Endothelial cell of umbilical vein (primary cell): ENCODE data around the gene NTRK2. TPM values are rescaled to one million over a fixed set of nuclear protein-coding genes. Genes with fewer than 3 reads are reported as not detected.

ENCODE experiments used
- BruUV-seq: library from RNA; stranded (reverse); fragments of 400-500 nt; replicated peaks from 2 replicates; lab custom pipeline; 2021; lab: Mats Ljungman, UMichigan
- CTCF ChIA-PET: fragments of 300-600, 350-600 bp; sonication (Branson Sonifier 250); formaldehyde crosslinking; loops from one replicate; lab custom pipeline; 2021; ENCODE audit warnings: antibody characterized with exemption, inconsistent platforms; lab: Charles Lee
- POLR2A ChIA-PET: fragments of 300-600, 350-600 bp; sonication (Branson Sonifier 250); formaldehyde crosslinking; loops from one replicate; lab custom pipeline; 2021; ENCODE audit warnings: antibody characterized with exemption, inconsistent platforms; lab: Charles Lee
- DNase-seq: peaks from one replicate; pipeline ENCODE4 v3.0.0-alpha.2; 2011; ENCODE audit warnings: low read depth, low spot score
- FAIRE-seq: peaks from 2 replicates; lab custom pipeline; 2011; peaks lifted over from hg19 to GRCh38; lab: Jason Lieb, UNC
- H2AFZ ChIP-seq: 2 replicates; pipeline ENCODE4 v1.6.0; 2012; ENCODE audit warnings: low read depth, low read length, control low read depth, inconsistent platforms
- H3K27ac ChIP-seq: 2 replicates; pipeline ENCODE4 v1.5.1; 2011; ENCODE audit warnings: low read depth, mild to moderate bottlenecking, control low read depth, low read length, moderate library complexity; ENCODE audit not compliant: insufficient read depth
- H3K27me3 ChIP-seq, 2 experiments: 2 replicates each; pipeline versions ENCODE4 v1.6.0 to v1.6.1; 2011; ENCODE audit warnings: low read length in 2 of 2, mixed read lengths in 1 of 2; ENCODE audit not compliant: control insufficient read depth in 2 of 2, insufficient read depth in 2 of 2
- H3K36me3 ChIP-seq, 2 experiments: 2 replicates in 1 of 2; 3 replicates in 1 of 2; pipeline ENCODE4 v1.5.1; 2011; ENCODE audit warnings: low read length in 2 of 2, mild to moderate bottlenecking in 1 of 2, moderate library complexity in 1 of 2; ENCODE audit not compliant: control insufficient read depth in 2 of 2, insufficient read depth in 2 of 2; ENCODE audit errors: extremely low read depth in 1 of 2
- H3K4me1 ChIP-seq: 3 replicates; pipeline ENCODE4 v1.5.1; 2011; ENCODE audit warnings: mild to moderate bottlenecking, low read length; ENCODE audit not compliant: control insufficient read depth, insufficient read depth; ENCODE audit errors: extremely low read depth
- H3K4me2 ChIP-seq: 2 replicates; pipeline ENCODE4 v1.6.1; 2011; ENCODE audit warnings: low read length, control low read depth, mixed read lengths; ENCODE audit not compliant: insufficient read depth
- H3K4me3 ChIP-seq, 3 experiments: fragments of 200-600 bp in 1 of 3; sonication (generic), shearing (Covaris generic) in 1 of 3; replicated peaks in 1 of 3; 2 replicates each; pipeline ENCODE4 v1.5.1; 2011 to 2016; ENCODE audit warnings: control low read depth in 3 of 3, low read length in 3 of 3, mild to moderate bottlenecking in 2 of 3, inconsistent platforms in 1 of 3, low read depth in 1 of 3, moderate library complexity in 1 of 3; ENCODE audit not compliant: insufficient read depth in 1 of 3
- H3K79me2 ChIP-seq: 2 replicates; pipeline ENCODE4 v1.6.0; 2012; ENCODE audit warnings: low read length, inconsistent platforms; ENCODE audit not compliant: control insufficient read depth, insufficient read depth
- H3K9ac ChIP-seq: replicated peaks from 2 replicates; pipeline ENCODE3; 2011; ENCODE audit warnings: low read length, control low read depth; ENCODE audit not compliant: insufficient read depth; ENCODE audit errors: extremely low read depth
- H3K9me1 ChIP-seq: replicated peaks from 3 replicates; pipeline ENCODE4 v1.6.0; 2011; ENCODE audit warnings: mild to moderate bottlenecking, low read length; ENCODE audit not compliant: control insufficient read depth, insufficient read depth; ENCODE audit errors: extremely low read depth
- H3K9me3 ChIP-seq: replicated peaks from 2 replicates; pipeline ENCODE4 v1.5.1; 2012; ENCODE audit warnings: low read length, inconsistent platforms; ENCODE audit not compliant: control insufficient read depth, insufficient read depth
- H4K20me1 ChIP-seq: replicated peaks from 2 replicates; pipeline ENCODE3; 2011; ENCODE audit warnings: mild to moderate bottlenecking, low read length; ENCODE audit not compliant: control insufficient read depth, insufficient read depth; ENCODE audit errors: extremely low read depth
- CTCF ChIP-seq, 2 donors: IDR thresholded peaks; 1 replicate in 1 of 2; 2 replicates in 1 of 2; pipeline ENCODE4 v1.5.1; 2011; ENCODE audit warnings: low read length in 2 of 2, mild to moderate bottlenecking in 2 of 2, moderate library complexity in 2 of 2, control low read depth in 1 of 2, inconsistent platforms in 1 of 2, low read depth in 1 of 2; ENCODE audit not compliant: insufficient read depth in 1 of 2; ENCODE audit errors: extremely low read depth in 1 of 2
- EZH2 ChIP-seq: IDR thresholded peaks from 2 replicates; pipeline ENCODE4 v1.6.1; 2012; ENCODE audit warnings: borderline replicate concordance, low read depth, mild to moderate bottlenecking, moderate library complexity, low read length, inconsistent platforms; ENCODE audit not compliant: severe bottlenecking
- FOS ChIP-seq: IDR thresholded peaks from 2 replicates; pipeline ENCODE4 v1.6.1; 2011; ENCODE audit warnings: mild to moderate bottlenecking, low read length, moderate library complexity, borderline replicate concordance; ENCODE audit not compliant: insufficient read depth
- GATA2 ChIP-seq: IDR thresholded peaks from 2 replicates; pipeline ENCODE4 v1.7.0; 2011; ENCODE audit warnings: low read depth, mild to moderate bottlenecking, moderate library complexity, mixed read lengths, low read length; ENCODE audit not compliant: insufficient read length, insufficient read depth
- JUN ChIP-seq: IDR thresholded peaks from 2 replicates; pipeline ENCODE4 v1.6.1; 2011; ENCODE audit warnings: borderline replicate concordance, low read depth; ENCODE audit not compliant: insufficient read length, insufficient read depth
- MAX ChIP-seq: IDR thresholded peaks from 2 replicates; pipeline ENCODE4 v1.6.1; 2011; ENCODE audit not compliant: insufficient read depth, insufficient read length
- MYC ChIP-seq: IDR thresholded peaks from one replicate; pipeline ENCODE4 v1.6.1; 2011; ENCODE audit warnings: mild to moderate bottlenecking, low read depth, low read length
- POLR2A ChIP-seq: IDR thresholded peaks from 2 replicates; pipeline ENCODE4 v1.6.1; 2012; ENCODE audit warnings: low read depth, mild to moderate bottlenecking, control low read depth, low read length
- POLR2AphosphoS5 ChIP-seq: IDR thresholded peaks from 2 replicates; pipeline ENCODE4 v1.6.1; 2012; ENCODE audit warnings: low read depth, mild to moderate bottlenecking, control low read depth, low read length, moderate library complexity; ENCODE audit not compliant: insufficient read depth
- dilution Hi-C: fragments of 300-500 bp; cut with MboI; formaldehyde crosslinking; loops from one replicate; pipeline ENCODE4 v1.15.0; 2019; ENCODE audit warnings: low sequenced_read_pairs; ENCODE audit not compliant: extremely low pct_ligation_motif_present
- intact Hi-C: fragments of 100-400 bp; cut with micrococcal nuclease; formaldehyde crosslinking; loops from one replicate; pipeline ENCODE4 v1.10.0; 2022
- polyA plus RNA-seq, 4 experiments: library from polyadenylated mRNA; depleted of rRNA in 3 of 4; stranded (reverse) in 3 of 4; unstranded in 1 of 4; fragments of >200 nt; gene quantifications; 2 replicates each; pipeline versions ENCODE4 v1.2.1 to v1.2.3, GENCODE V29; 2011 to 2012; ENCODE audit warnings: missing spikeins in 1 of 4
- total RNA-seq: library from RNA; stranded (reverse); gene quantifications from 2 replicates; pipeline ENCODE4 v1.2.3, GENCODE V29; 2021

Gene NTRK2
- total and polyA plus RNA-seq, 2 donors (not counting 3 experiments of a cell fraction or from before 2014, with no cell fraction given) = 0.01 to 0.13 TPM

GRCh38 chr9:85004818-85005413, 335.4 kb downstream of the NTRK2 start:
- Histone ChIP-seq H3K27me3 (no peaks in the 10 kb centered on the region), H3K9ac (no peak overlapping the region), H3K27ac (no peak overlapping the region), H3K36me3 (no peaks in the 10 kb centered on the region), H3K9me1 (no peaks in the 10 kb centered on the region), H2AFZ (no peak overlapping the region), H3K79me2 (no peaks in the 10 kb centered on the region), H4K20me1 (no peaks in the 10 kb centered on the region), H3K4me2 (no peak overlapping the region), H3K9me3 (no peaks in the 10 kb centered on the region), H3K4me1 (no peaks in the 10 kb centered on the region), H3K4me3 (no peak overlapping the region)
- dilution Hi-C loops = no loop called here
- DNase-seq (no peak), FAIRE-seq (no peak)
- intact Hi-C loops = no loop called here
- ChIA-PET POLR2A (no interaction called here), CTCF (no interaction called here)
- TF ChIP-seq POLR2AphosphoS5 = no peak
- no peak for TF ChIP-seq CTCF (IDR thresholded peaks at IDR 0.05; ENCODE audit: extremely low read depth in 1 of 2, insufficient read depth in 1 of 2, low read depth in 1 of 2, low read length in 2 of 2)
- TF ChIP-seq POLR2A = no peak
- TF ChIP-seq MYC = no peak
- no peak for TF ChIP-seq FOS
- TF ChIP-seq EZH2 = no peak
- TF ChIP-seq JUN = no peak
- TF ChIP-seq GATA2 = no peak
- no peak for TF ChIP-seq MAX
- BruUV-seq = no TSS peak
